H1 (cell line): ENCODE results near the gene SPR. TPM values are rescaled to one million over a fixed set of nuclear protein-coding genes. Genes with fewer than 3 reads are reported as not detected.

Experiments
- CTCF ChIA-PET: fragments of 300-600 bp; sonication (Branson Sonifier 250); formaldehyde crosslinking; loops from one replicate; lab custom pipeline; 2021; ENCODE audit not compliant: partially characterized antibody; lab: Charles Lee
- POLR2A ChIA-PET: fragments of 300-600 bp; sonication (Branson Sonifier 250); formaldehyde crosslinking; loops from one replicate; lab custom pipeline; 2021; ENCODE audit warnings: inconsistent platforms; ENCODE audit not compliant: partially characterized antibody; lab: Charles Lee
- DNase-seq, 2 experiments: peaks; one replicate each; pipeline versions ENCODE4 v3.0.0 to v3.0.0-alpha.2; 2010 to 2022; ENCODE audit warnings: low spot score in 2 of 2, low read depth in 1 of 2, mixed read lengths in 1 of 2
- FAIRE-seq: peaks from 2 replicates; lab custom pipeline; 2011; peaks lifted over from hg19 to GRCh38; lab: Jason Lieb, UNC
- H2AFZ ChIP-seq: 2 replicates; pipeline ENCODE4 v1.8.1; 2012; ENCODE audit warnings: low read length, inconsistent platforms
- H2AK5ac ChIP-seq: 2 replicates; pipeline ENCODE4 v1.6.1; 2013; ENCODE audit warnings: low read depth, low read length
- H2BK120ac ChIP-seq: replicated peaks from 2 replicates; pipeline ENCODE3; 2013; ENCODE audit warnings: low read depth, low read length, inconsistent platforms
- H2BK12ac ChIP-seq: 2 replicates; pipeline ENCODE4 v1.6.1; 2013; ENCODE audit warnings: low read depth, low read length
- H2BK15ac ChIP-seq: 2 replicates; pipeline ENCODE4 v1.6.1; 2013; ENCODE audit warnings: low read length
- H2BK20ac ChIP-seq: 2 replicates; pipeline ENCODE4 v1.6.1; 2013; ENCODE audit warnings: low read length
- H2BK5ac ChIP-seq: 2 replicates; pipeline ENCODE4 v1.6.1; 2013; ENCODE audit warnings: low read depth, low read length
- H3K14ac ChIP-seq: 2 replicates; pipeline ENCODE4 v1.6.1; 2013; ENCODE audit warnings: inconsistent platforms; ENCODE audit not compliant: insufficient read length
- H3K18ac ChIP-seq: 2 replicates; pipeline ENCODE4 v1.6.1; 2013; ENCODE audit warnings: low read length; ENCODE audit errors: extremely low read depth
- H3K23ac ChIP-seq: 2 replicates; pipeline ENCODE4 v1.6.1; 2013; ENCODE audit warnings: inconsistent platforms; ENCODE audit not compliant: insufficient read length
- H3K23me2 ChIP-seq: 2 replicates; pipeline ENCODE4 v1.6.1; 2013; ENCODE audit warnings: low read depth, low read length
- H3K27ac ChIP-seq: 2 replicates; pipeline ENCODE4 v1.6.1; 2011; ENCODE audit warnings: low read depth, low read length, inconsistent platforms
- H3K27me3 ChIP-seq, 4 experiments: replicated peaks in 1 of 4; 1 replicate in 1 of 4; 2 replicates in 3 of 4; pipeline versions ENCODE4 v1.6.1 to v1.8.1; 2011 to 2013; ENCODE audit warnings: low read length in 3 of 4, mild to moderate bottlenecking in 3 of 4, inconsistent platforms in 2 of 4, mixed read lengths in 2 of 4, moderate library complexity in 1 of 4; ENCODE audit not compliant: control insufficient read depth in 3 of 4, insufficient read depth in 3 of 4; ENCODE audit errors: extremely low read depth in 1 of 4
- H3K36me3 ChIP-seq, 4 experiments: 2 replicates each; pipeline versions ENCODE4 v1.6.1 to v1.8.1; 2011 to 2013; ENCODE audit warnings: mild to moderate bottlenecking in 4 of 4, low read length in 3 of 4, moderate library complexity in 2 of 4, control low read depth in 1 of 4, inconsistent platforms in 1 of 4; ENCODE audit not compliant: insufficient read depth in 4 of 4, control insufficient read depth in 2 of 4
- H3K4ac ChIP-seq: replicated peaks from 2 replicates; pipeline ENCODE3; 2013; ENCODE audit warnings: low read length, low read depth, mixed read lengths, inconsistent platforms; ENCODE audit not compliant: insufficient read length
- H3K4me1 ChIP-seq, 4 experiments: replicated peaks in 1 of 4; 1 replicate in 1 of 4; 2 replicates in 3 of 4; pipeline versions ENCODE4 v1.6.1 to v1.8.1; 2011 to 2013; ENCODE audit warnings: low read length in 3 of 4, inconsistent platforms in 2 of 4, mixed read lengths in 1 of 4; ENCODE audit not compliant: insufficient read depth in 4 of 4, control insufficient read depth in 3 of 4
- H3K4me2 ChIP-seq, 2 experiments: 2 replicates each; pipeline versions ENCODE4 v1.6.1 to v1.8.1; 2011 to 2013; ENCODE audit warnings: low read depth in 2 of 2, low read length in 2 of 2, control low read depth in 1 of 2, inconsistent platforms in 1 of 2, mild to moderate bottlenecking in 1 of 2; ENCODE audit not compliant: insufficient read depth in 1 of 2
- H3K4me3 ChIP-seq, 4 experiments: fragments of 200-600, 300-600 bp in 1 of 4; sonication (generic), shearing (Covaris generic), sonication (Bioruptor Twin) in 1 of 4; 2 replicates each; pipeline versions ENCODE4 v1.5.1 to v1.8.1; 2011 to 2016; ENCODE audit warnings: low read length in 4 of 4, low read depth in 3 of 4, control low read depth in 2 of 4, inconsistent platforms in 2 of 4, mild to moderate bottlenecking in 2 of 4, mixed read lengths in 1 of 4, moderate library complexity in 1 of 4; ENCODE audit not compliant: insufficient read depth in 2 of 4; ENCODE audit errors: extremely low read depth in 1 of 4
- H3K56ac ChIP-seq: replicated peaks from 2 replicates; pipeline ENCODE3; 2013; ENCODE audit warnings: low read depth, mild to moderate bottlenecking, mixed read lengths, low read length, inconsistent platforms; ENCODE audit not compliant: insufficient read length
- H3K79me1 ChIP-seq: 2 replicates; pipeline ENCODE4 v1.6.1; 2013; ENCODE audit warnings: low read depth, low read length, control low read depth
- H3K79me2 ChIP-seq, 2 experiments: 2 replicates each; pipeline versions ENCODE4 v1.6.1 to v1.8.1; 2012 to 2013; ENCODE audit warnings: low read length in 2 of 2, mild to moderate bottlenecking in 2 of 2, inconsistent platforms in 1 of 2; ENCODE audit not compliant: insufficient read depth in 2 of 2, control insufficient read depth in 1 of 2
- H3K9ac ChIP-seq, 4 experiments: replicated peaks in 1 of 4; 1 replicate in 1 of 4; 2 replicates in 3 of 4; pipeline versions ENCODE4 v1.6.1 to v1.8.1; 2011 to 2013; ENCODE audit warnings: low read depth in 3 of 4, low read length in 3 of 4, control low read depth in 2 of 4, mild to moderate bottlenecking in 2 of 4, moderate library complexity in 2 of 4, inconsistent platforms in 1 of 4; ENCODE audit errors: extremely low read depth in 1 of 4
- H3K9me3 ChIP-seq, 2 experiments: 2 replicates each; pipeline versions ENCODE4 v1.6.1 to v1.8.1; 2012 to 2013; ENCODE audit warnings: mild to moderate bottlenecking in 2 of 2, moderate library complexity in 2 of 2, control low read depth in 1 of 2, inconsistent platforms in 1 of 2, low read depth in 1 of 2, low read length in 1 of 2, mixed read lengths in 1 of 2; ENCODE audit not compliant: insufficient read depth in 2 of 2
- H4K20me1 ChIP-seq, 2 experiments: replicated peaks in 1 of 2; 2 replicates each; pipeline versions ENCODE3 to v1.8.1; 2011 to 2013; ENCODE audit warnings: inconsistent platforms in 2 of 2, low read length in 2 of 2, mild to moderate bottlenecking in 1 of 2; ENCODE audit not compliant: insufficient read depth in 2 of 2, control insufficient read depth in 1 of 2
- H4K5ac ChIP-seq: 2 replicates; pipeline ENCODE4 v1.6.1; 2013; ENCODE audit warnings: low read length, low read depth, mixed read lengths, inconsistent platforms; ENCODE audit not compliant: insufficient read length
- H4K8ac ChIP-seq: 2 replicates; pipeline ENCODE4 v1.8.0; 2013; ENCODE audit warnings: mild to moderate bottlenecking, moderate library complexity, low read length, inconsistent platforms; ENCODE audit not compliant: insufficient read depth; ENCODE audit errors: extremely low read depth
- H4K91ac ChIP-seq: replicated peaks from 2 replicates; pipeline ENCODE3; 2013; ENCODE audit warnings: low read length, mixed read lengths, inconsistent platforms; ENCODE audit not compliant: insufficient read length
- EZH2 ChIP-seq: fragments of 200-600 bp; sonication (generic); IDR thresholded peaks from 2 replicates; pipeline ENCODE4 v1.7.1; 2012; ENCODE audit warnings: low read depth, mild to moderate bottlenecking, moderate library complexity, low read length, inconsistent platforms; ENCODE audit not compliant: severe bottlenecking
- RBBP5 ChIP-seq: IDR thresholded peaks from 2 replicates; pipeline ENCODE4 v1.7.1; 2012; ENCODE audit warnings: low read depth, mild to moderate bottlenecking, inconsistent platforms, low read length, moderate library complexity, borderline replicate concordance
- WGBS, 2 experiments: shearing (Covaris generic) in 1 of 2; methylation state at CpG; one replicate each; pipeline versions ENCODE4 v1.1.6 to v1.1.7; 2013 to 2015; ENCODE audit warnings: low lambda C conversion rate in 2 of 2, mixed read lengths in 2 of 2, inconsistent platforms in 1 of 2, low coverage in 1 of 2, missing lambda C conversion rate in 1 of 2; ENCODE audit not compliant: insufficient replicate concordance in 2 of 2, insufficient coverage in 1 of 2, insufficient read length in 1 of 2; ENCODE audit errors: extremely low coverage in 1 of 2, missing lambda C conversion rate in 1 of 2; 5-methylcytosine and 5-hydroxymethylcytosine counted together
- polyA plus RNA-seq, 7 experiments: library from polyadenylated mRNA; depleted of rRNA in 3 of 7; stranded (reverse) in 5 of 7; unstranded in 2 of 7; fragments of >200 nt in 5 of 7; fragments of 200-250 nt in 2 of 7; gene quantifications; 1 replicate in 5 of 7; 2 replicates in 1 of 7; 4 replicates in 1 of 7; pipeline versions ENCODE4 v1.2.1 to v1.2.3, GENCODE V29; 2011 to 2013; ENCODE audit warnings: missing spikeins in 2 of 7, mixed read lengths in 2 of 7
- total RNA-seq: library from RNA; stranded (reverse); fragmentation: NEBNext Ultra II Directional; extraction: Animal tissue kit (Norgen Biotek cat#: 25700); gene quantifications from 2 replicates; pipeline ENCODE4 v1.2.1, GENCODE V29; 2021

Gene SPR
- total and polyA plus RNA-seq, 2 of the 8 experiments (the other 6 are each of a cell fraction or from before 2014, with no cell fraction given): 4.5 to 11.5 TPM

GRCh38 chr2:72936660-72937355, 49.6 kb downstream of the SPR start:
- H4K5ac ChIP-seq: no peak overlapping the region
- H2AFZ ChIP-seq: no peak overlapping the region
- no peak overlapping the region for H3K56ac ChIP-seq
- peak overlapping the region; percentile 80; the same call in 1 of the 2 replicates for H2BK20ac ChIP-seq
- H3K36me3 ChIP-seq: no peaks in the 10 kb centered on the region
- H3K4me1 ChIP-seq: peaks cover 0 to 22% (median 15%) of the 10 kb centered on the region in 4 experiments; a peak in 6 of 7 replicates
- H2BK12ac ChIP-seq: peak overlapping the region; percentile 99; the same call in 1 of the 2 replicates
- no peaks in the 10 kb centered on the region for H4K20me1 ChIP-seq
- WGBS, 2 experiments: 76% methylated on average over 17 of the region's 19 CpGs; no CpG with 5 or more reads in 1 of the 2 experiments
- H4K91ac ChIP-seq: peak overlapping the region; percentile 60
- no peaks in the 10 kb centered on the region for H3K79me1 ChIP-seq
- H2BK120ac ChIP-seq: no peak overlapping the region
- TF ChIP-seq RBBP5: no peak
- TF ChIP-seq EZH2: no peak
- peak overlapping the region; percentile 60; the same call in 1 of the 2 replicates for H2BK5ac ChIP-seq
- H3K27ac ChIP-seq: no peak overlapping the region
- H3K4ac ChIP-seq: no peak overlapping the region
- DNase-seq: no peak
- H3K14ac ChIP-seq: no peak overlapping the region
- H2BK15ac ChIP-seq: peak overlapping the region; percentile 97; the same call in 1 of the 2 replicates
- no peak overlapping the region for H3K23ac ChIP-seq
- peak overlapping the region; percentile 83 for H2AK5ac ChIP-seq
- ChIA-PET CTCF (interaction anchor here (0.8 to 25.6 kb wide), 14 partner anchors 10 to 276 kb away, joined by 3 to 490 read pairs (median 7); partner anchors contain the start of gene SPR), POLR2A (interaction anchor here (0.9 to 2.6 kb wide), 4 partner anchors 15 to 38 kb away, joined by 3 to 11 read pairs (median 4); partner anchors contain the start of gene EMX1)
- no peaks in the 10 kb centered on the region for H3K9me3 ChIP-seq
- no peaks in the 10 kb centered on the region for H3K23me2 ChIP-seq
- H3K27me3 ChIP-seq: peaks cover 0 to 13% (median 5%) of the 10 kb centered on the region in 4 experiments; a peak in 3 of 7 replicates
- H3K79me2 ChIP-seq: no peaks in the 10 kb centered on the region
- no peak overlapping the region for H3K18ac ChIP-seq
- H4K8ac ChIP-seq: peak overlapping the region; percentile 42; the same call in 1 of the 2 replicates
- no peak for FAIRE-seq
- no peak overlapping the region for H3K9ac ChIP-seq
- H3K4me2 ChIP-seq: no peak overlapping the region
- H3K4me3 ChIP-seq: no peak overlapping the region
